ENCODE data around the gene ZNF280B. TPM values are rescaled to one million over a fixed set of nuclear protein-coding genes. Genes with fewer than 3 reads are reported as not detected.

Gene ZNF280B
- total RNA-seq, 1 experiment from 2014 or later: 0.66 TPM

GRCh38 chr22:22531770-22532546, 23.4 kb upstream of the ZNF280B start:
- Histone ChIP-seq H3K27ac (ENCODE audit: low read length) (no peak overlapping the region), H3K4me1 (ENCODE audit: insufficient read depth, low read length) (no peaks in the 10 kb centered on the region), H3K27me3 (ENCODE audit: low read length) (no peaks in the 10 kb centered on the region), H3F3A (ENCODE audit: low read length, unreplicated experiment) (no peaks in the 10 kb centered on the region), H3K9me2 (replicated peaks; ENCODE audit: low read length) (no peaks in the 10 kb centered on the region), H4K20me1 (ENCODE audit: low read length) (no peaks in the 10 kb centered on the region), H3K4me2 (ENCODE audit: low read length) (no peak overlapping the region), H3K36me3 (ENCODE audit: low read depth, low read length) (no peaks in the 10 kb centered on the region), H3K9me3 (ENCODE audit: low read length) (no peaks in the 10 kb centered on the region), H3K4me3 (ENCODE audit: low read length) (no peak overlapping the region), H3K9ac (ENCODE audit: low read length) (no peak overlapping the region), H2AFZ (ENCODE audit: low read length) (no peak overlapping the region), H3K79me2 (ENCODE audit: low read length) (no peaks in the 10 kb centered on the region)
- TF ChIP-seq, protein P1, sequence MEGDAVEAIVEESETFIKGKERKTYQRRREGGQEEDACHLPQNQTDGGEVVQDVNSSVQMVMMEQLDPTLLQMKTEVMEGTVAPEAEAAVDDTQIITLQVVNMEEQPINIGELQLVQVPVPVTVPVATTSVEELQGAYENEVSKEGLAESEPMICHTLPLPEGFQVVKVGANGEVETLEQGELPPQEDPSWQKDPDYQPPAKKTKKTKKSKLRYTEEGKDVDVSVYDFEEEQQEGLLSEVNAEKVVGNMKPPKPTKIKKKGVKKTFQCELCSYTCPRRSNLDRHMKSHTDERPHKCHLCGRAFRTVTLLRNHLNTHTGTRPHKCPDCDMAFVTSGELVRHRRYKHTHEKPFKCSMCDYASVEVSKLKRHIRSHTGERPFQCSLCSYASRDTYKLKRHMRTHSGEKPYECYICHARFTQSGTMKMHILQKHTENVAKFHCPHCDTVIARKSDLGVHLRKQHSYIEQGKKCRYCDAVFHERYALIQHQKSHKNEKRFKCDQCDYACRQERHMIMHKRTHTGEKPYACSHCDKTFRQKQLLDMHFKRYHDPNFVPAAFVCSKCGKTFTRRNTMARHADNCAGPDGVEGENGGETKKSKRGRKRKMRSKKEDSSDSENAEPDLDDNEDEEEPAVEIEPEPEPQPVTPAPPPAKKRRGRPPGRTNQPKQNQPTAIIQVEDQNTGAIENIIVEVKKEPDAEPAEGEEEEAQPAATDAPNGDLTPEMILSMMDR (conservative IDR thresholded peaks at IDR 0.05; ENCODE audit: low read depth, low read length): no peak
- TF ChIP-seq EZH2 (IDR thresholded peaks at IDR 0.05; ENCODE audit: low read length, unreplicated experiment): no peak
- no peak for TF ChIP-seq EZH2phosphoT487 (IDR thresholded peaks at IDR 0.05; ENCODE audit: borderline replicate concordance, low read length)
- intact Hi-C loops (cut with micrococcal nuclease): no loop called here
- ChIA-PET CTCF (no interaction called here), POLR2A (ENCODE audit: unreplicated experiment) (no interaction called here)
- ATAC-seq (no peak), DNase-seq (no peak)
- no TSS peak for BruUV-seq (replicated peaks)

GRCh38 chr22:22528780-22529179, 20.2 kb upstream of the ZNF280B start:
- Histone ChIP-seq H3K9ac (ENCODE audit: low read length) (no peak overlapping the region), H3K27me3 (ENCODE audit: low read length) (peaks cover 15% of the 10 kb centered on the region), H3K9me2 (replicated peaks; ENCODE audit: low read length) (no peaks in the 10 kb centered on the region), H3K27ac (ENCODE audit: low read length) (no peak overlapping the region), H3K4me2 (ENCODE audit: low read length) (no peak overlapping the region), H3K79me2 (ENCODE audit: low read length) (no peaks in the 10 kb centered on the region), H4K20me1 (ENCODE audit: low read length) (no peaks in the 10 kb centered on the region), H3K9me3 (ENCODE audit: low read length) (no peaks in the 10 kb centered on the region), H3K36me3 (ENCODE audit: low read depth, low read length) (no peaks in the 10 kb centered on the region), H2AFZ (ENCODE audit: low read length) (no peak overlapping the region), H3K4me1 (ENCODE audit: insufficient read depth, low read length) (no peaks in the 10 kb centered on the region), H3F3A (ENCODE audit: low read length, unreplicated experiment) (no peaks in the 10 kb centered on the region), H3K4me3 (ENCODE audit: low read length) (no peak overlapping the region)
- CTCF ChIA-PET: no interaction called here
- no peak for DNase-seq
- POLR2A ChIA-PET (ENCODE audit: unreplicated experiment): no interaction called here
- TF ChIP-seq EZH2phosphoT487 (IDR thresholded peaks at IDR 0.05; ENCODE audit: borderline replicate concordance, low read length): no peak
- TF ChIP-seq, protein P1 (conservative IDR thresholded peaks at IDR 0.05; ENCODE audit: low read depth, low read length): no peak
- no peak for TF ChIP-seq EZH2 (IDR thresholded peaks at IDR 0.05; ENCODE audit: low read length, unreplicated experiment)
- no TSS peak for BruUV-seq (replicated peaks)
- intact Hi-C loops (cut with micrococcal nuclease): no loop called here
- no peak for ATAC-seq

DNA sequence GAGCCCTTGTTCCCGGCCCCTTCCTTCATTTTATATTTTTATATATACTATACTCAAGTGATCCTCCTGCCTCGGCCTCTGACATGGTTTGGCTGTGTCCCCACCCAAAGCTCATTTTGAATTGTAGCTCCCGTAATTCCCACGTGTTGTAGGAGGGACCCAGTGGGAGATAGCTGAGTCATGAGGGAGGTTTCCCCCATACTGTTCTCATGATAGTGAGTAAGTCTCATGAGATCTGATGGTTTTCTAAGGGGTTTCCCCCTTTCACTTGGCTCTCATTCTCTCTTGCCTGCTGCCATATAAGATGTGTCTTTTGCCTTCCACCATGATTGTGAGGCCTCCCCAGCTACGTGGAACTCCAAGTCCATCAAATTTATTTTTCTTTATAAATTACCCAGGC, 18.8 kb upstream of the ZNF280B start:
- no peak overlapping the region for H3K9ac ChIP-seq (ENCODE audit: low read length)
- no peak overlapping the region for H2AFZ ChIP-seq (ENCODE audit: low read length)
- no peaks in the 10 kb centered on the region for H4K20me1 ChIP-seq (ENCODE audit: low read length)
- no peak overlapping the region for H3K4me2 ChIP-seq (ENCODE audit: low read length)
- DNase-seq: no peak
- no peaks in the 10 kb centered on the region for H3K36me3 ChIP-seq (ENCODE audit: low read depth, low read length)
- no peaks in the 10 kb centered on the region for H3K79me2 ChIP-seq (ENCODE audit: low read length)
- H3K9me3 ChIP-seq (ENCODE audit: low read length): no peaks in the 10 kb centered on the region
- POLR2A ChIA-PET (ENCODE audit: unreplicated experiment): no interaction called here
- no peak overlapping the region for H3K27ac ChIP-seq (ENCODE audit: low read length)
- no peak for TF ChIP-seq EZH2phosphoT487 (IDR thresholded peaks at IDR 0.05; ENCODE audit: borderline replicate concordance, low read length)
- TF ChIP-seq, protein P1 (conservative IDR thresholded peaks at IDR 0.05; ENCODE audit: low read depth, low read length): no peak
- peaks cover 15% of the 10 kb centered on the region for H3K27me3 ChIP-seq (ENCODE audit: low read length)
- no peak for ATAC-seq
- no peaks in the 10 kb centered on the region for H3K9me2 ChIP-seq (replicated peaks; ENCODE audit: low read length)
- intact Hi-C loops (cut with micrococcal nuclease): no loop called here
- H3K4me1 ChIP-seq (ENCODE audit: insufficient read depth, low read length): no peaks in the 10 kb centered on the region
- CTCF ChIA-PET: no interaction called here
- H3K4me3 ChIP-seq (ENCODE audit: low read length): no peak overlapping the region
- no peaks in the 10 kb centered on the region for H3F3A ChIP-seq (ENCODE audit: low read length, unreplicated experiment)
- no TSS peak for BruUV-seq (replicated peaks)
